HepG2 (cell line): ENCODE results near the gene TCN2. TPM values are rescaled to one million over a fixed set of nuclear protein-coding genes. Genes with fewer than 3 reads are reported as not detected.
A peak's percentile ranks its signal among the peaks of the same experiment; 100 is the strongest.

ENCODE experiments used
- ATAC-seq: fragments of 200-7000 bp; cut with Tn5 transposase; 3 replicates; pipeline ENCODE4 v1.9.1; 2020; ENCODE audit warnings: mild to moderate bottlenecking, moderate library complexity
- BruUV-seq: library from RNA; stranded (reverse); fragments of 400-500 nt; replicated peaks from 2 replicates; lab custom pipeline; 2021; lab: Mats Ljungman, UMichigan
- CTCF ChIA-PET: fragments of 300-600 bp; formaldehyde crosslinking; extraction: SDS; loops from one replicate; lab custom pipeline; 2021; ENCODE audit warnings: low total read pairs, inconsistent platforms, low intra/inter-chr PET ratio; lab: Yijun Ruan, JAX
- POLR2A ChIA-PET: fragments of 350-600 bp; sonication (Branson Sonifier 250); formaldehyde crosslinking; loops from one replicate; lab custom pipeline; 2020; ENCODE audit warnings: antibody characterized with exemption, inconsistent platforms; lab: Yijun Ruan, JAX
- DNase-seq: peaks from one replicate; pipeline ENCODE4 v3.0.0-alpha.2; 2015; ENCODE audit warnings: low spot score
- FAIRE-seq: peaks from 3 replicates; lab custom pipeline; 2011; peaks lifted over from hg19 to GRCh38; lab: Jason Lieb, UNC
- H2AFZ ChIP-seq: one replicate; pipeline ENCODE4 v1.6.1; 2011; ENCODE audit warnings: low read length, inconsistent platforms
- H3K27ac ChIP-seq: fragments of 300-600 bp; 3 replicates; pipeline ENCODE4 v1.8.0; 2011; ENCODE audit warnings: mixed run types, mild to moderate bottlenecking, mixed read lengths, low read length, inconsistent platforms; ENCODE audit not compliant: insufficient read depth; ENCODE audit errors: extremely low read length
- H3K27me3 ChIP-seq, 2 experiments: fragments of 200-600 bp in 1 of 2; 2 replicates in 1 of 2; 3 replicates in 1 of 2; pipeline versions ENCODE4 v1.6.0 to v1.8.0; 2011; ENCODE audit warnings: low read length in 2 of 2, mild to moderate bottlenecking in 2 of 2, moderate library complexity in 2 of 2, inconsistent platforms in 1 of 2; ENCODE audit not compliant: insufficient read depth in 2 of 2, control insufficient read depth in 1 of 2
- H3K36me3 ChIP-seq, 2 experiments: fragments of 200-600 bp in 1 of 2; replicated peaks in 1 of 2; 2 replicates in 1 of 2; 3 replicates in 1 of 2; pipeline versions ENCODE4 v1.5.1 to v1.8.0; 2011; ENCODE audit warnings: low read length in 2 of 2, inconsistent platforms in 1 of 2; ENCODE audit not compliant: insufficient read depth in 2 of 2, control insufficient read depth in 1 of 2
- H3K4me1 ChIP-seq: 2 replicates; pipeline ENCODE4 v1.5.1; 2012; ENCODE audit warnings: low read length, inconsistent platforms; ENCODE audit not compliant: insufficient read depth
- H3K4me2 ChIP-seq: 2 replicates; pipeline ENCODE4 v1.6.0; 2011; ENCODE audit warnings: low read depth, low read length, inconsistent platforms
- H3K4me3 ChIP-seq, 3 experiments: fragments of 200-600 bp in 1 of 3; sonication (generic), shearing (Covaris generic) in 1 of 3; replicated peaks in 1 of 3; 2 replicates each; pipeline ENCODE4 v1.5.1; 2011 to 2016; ENCODE audit warnings: low read length in 3 of 3, inconsistent platforms in 2 of 3, low read depth in 2 of 3, mild to moderate bottlenecking in 2 of 3, control low read depth in 1 of 3, mixed read lengths in 1 of 3; ENCODE audit not compliant: insufficient read depth in 1 of 3
- H3K79me2 ChIP-seq: one replicate; pipeline ENCODE4 v1.6.1; 2011; ENCODE audit warnings: low read length, inconsistent platforms; ENCODE audit not compliant: insufficient read depth
- H3K9ac ChIP-seq: 2 replicates; pipeline ENCODE4 v1.6.0; 2011; ENCODE audit warnings: mild to moderate bottlenecking, low read depth, low read length, inconsistent platforms; ENCODE audit not compliant: insufficient read depth
- H3K9me3 ChIP-seq: 2 replicates; pipeline ENCODE4 v1.5.1; 2012; ENCODE audit warnings: mild to moderate bottlenecking, low read length
- H4K20me1 ChIP-seq: 2 replicates; pipeline ENCODE4 v1.6.0; 2011; ENCODE audit warnings: inconsistent platforms, mild to moderate bottlenecking, low read length, moderate library complexity; ENCODE audit not compliant: insufficient read depth
- ATF5 ChIP-seq: sonication (generic); formaldehyde crosslinking; IDR thresholded peaks from 2 replicates; pipeline ENCODE4 v1.4.0; 2020; ENCODE audit warnings: mild to moderate bottlenecking, low read depth, missing genetic modification reagents
- E2F5 ChIP-seq: sonication (generic); formaldehyde crosslinking; conservative IDR thresholded peaks from 2 replicates; pipeline ENCODE4 v1.4.0; 2020; ENCODE audit warnings: missing genetic modification reagents
- LRRFIP1 ChIP-seq: sonication (generic); formaldehyde crosslinking; conservative IDR thresholded peaks from 2 replicates; pipeline ENCODE4 v1.4.0; 2020; ENCODE audit warnings: missing genetic modification reagents
- TBX2 ChIP-seq: sonication (generic); formaldehyde crosslinking; IDR thresholded peaks from 2 replicates; pipeline ENCODE4 v1.5.0; 2020; ENCODE audit warnings: missing genetic modification reagents, mild to moderate bottlenecking, borderline replicate concordance
- ZFP36L1 ChIP-seq: sonication (generic); formaldehyde crosslinking; IDR thresholded peaks from 2 replicates; pipeline ENCODE4 v1.8.0; 2022; ENCODE audit warnings: mild to moderate bottlenecking, missing genetic modification reagents, moderate library complexity
- ZNF350 ChIP-seq: sonication (generic); formaldehyde crosslinking; IDR thresholded peaks from 2 replicates; pipeline ENCODE4 v1.4.0; 2020; ENCODE audit warnings: mild to moderate bottlenecking, low read depth, missing genetic modification reagents, borderline replicate concordance
- ZNF687 ChIP-seq: sonication (generic); formaldehyde crosslinking; IDR thresholded peaks from 2 replicates; pipeline ENCODE4 v1.5.1; 2020; ENCODE audit warnings: mild to moderate bottlenecking, missing genetic modification reagents, moderate library complexity
- ZNF839 ChIP-seq: sonication (generic); formaldehyde crosslinking; IDR thresholded peaks from 2 replicates; pipeline ENCODE4 v1.4.0; 2020; ENCODE audit warnings: missing genetic modification reagents, mild to moderate bottlenecking, borderline replicate concordance
- WGBS: methylation state at CpG from one replicate; pipeline ENCODE4 v1.1.6; 2017; ENCODE audit warnings: low lambda C conversion rate; 5-methylcytosine and 5-hydroxymethylcytosine counted together
- in situ Hi-C: cut with HindIII; loops from 2 replicates; pipeline ENCODE4 v1.10.0; 2017; ENCODE audit warnings: low pct_unique_long_range_greater_than_20kb; ENCODE audit not compliant: extremely low pct_ligation_motif_present
- intact Hi-C: fragments of 100-400 bp; cut with micrococcal nuclease; formaldehyde crosslinking; loops from one replicate; pipeline ENCODE4 v1.10.0; 2022; ENCODE audit not compliant: unreplicated experiment
- polyA plus RNA-seq, 8 experiments: library from polyadenylated mRNA; depleted of rRNA in 3 of 8; stranded (reverse) in 7 of 8; unstranded in 1 of 8; fragments of >200 nt; fragmentation: Illumina TruSeq in 4 of 8; extraction: Trizol in 4 of 8; gene quantifications; 2 replicates each; pipeline versions ENCODE4 v1.2.1 to v1.2.3, GENCODE V29; 2011 to 2016; ENCODE audit warnings: low read depth in 4 of 8, missing spikeins in 1 of 8, mixed read lengths in 1 of 8; ENCODE audit not compliant: insufficient read depth in 1 of 8
- total RNA-seq, 5 experiments: library from RNA; depleted of rRNA; stranded (reverse); fragments of >200 nt; fragmentation: Illumina TruSeq; extraction: Trizol; gene quantifications; 2 replicates each; pipeline ENCODE4 v1.2.3, GENCODE V29; 2016; ENCODE audit warnings: low read depth in 1 of 5

The TCN2 gene
- total and polyA plus RNA-seq, 2 of the 13 experiments (the other 11 are each of a cell fraction or from before 2014, with no cell fraction given): 0.29 to 0.31 TPM

- no peak for TF ChIP-seq TBX2 (CRISPR knock-in tag)
- 0 out of 2 replicates have a peak, but pooled peaks have one; percentile 10 for TF ChIP-seq E2F5 (CRISPR knock-in tag)
- TF ChIP-seq ZNF839 (CRISPR knock-in tag): 0 out of 2 replicates have a peak, but pooled peaks have one; percentile 13
- TF ChIP-seq LRRFIP1 (CRISPR knock-in tag): no peak
- TF ChIP-seq, all 625 proteins: peak for 12
Observed at GRCh38 chr22:30635273-30636225, 28.6 kb downstream of the TCN2 start, which contains the start of gene SLC35E4 (continued).

- peaks cover 10% of the 10 kb centered on the region for H3K4me1 ChIP-seq
- no peaks in the 10 kb centered on the region for H3K9me3 ChIP-seq
- BruUV-seq: no TSS peak
- peaks cover 0 to 4% of the 10 kb centered on the region in 2 experiments; a peak in 3 of 5 replicates for H3K27me3 ChIP-seq
- intact Hi-C loops (no loop called here), in situ Hi-C loops (no loop called here)
- no peaks in the 10 kb centered on the region for H4K20me1 ChIP-seq
- POLR2A ChIA-PET: no interaction called here
- peak overlapping the region; percentile 46 to 75 (median 57); a peak in 5 of 6 replicates for H3K4me3 ChIP-seq
- H3K9ac ChIP-seq: peak overlapping the region; percentile 36; the same call in 1 of the 2 replicates
- 54% methylated on average over 15 of the region's 45 CpGs for WGBS
- no peak for FAIRE-seq
- CTCF ChIA-PET: interaction anchor here (3.4 kb wide), 1 partner anchor 119 kb away, joined by 61 read pairs; no protein-coding TSS in a partner anchor
- peak overlapping the region; percentile 82 for H3K4me2 ChIP-seq
- no peak overlapping the region for H2AFZ ChIP-seq
- H3K27ac ChIP-seq: no peak overlapping the region
- no peaks in the 10 kb centered on the region for H3K36me3 ChIP-seq
- no peaks in the 10 kb centered on the region for H3K79me2 ChIP-seq
- no peak for ATAC-seq
- DNase-seq: no peak
- TF ChIP-seq ZFP36L1 (CRISPR knock-in tag): no peak
- no peak for TF ChIP-seq ATF5 (CRISPR knock-in tag)
- no peak for TF ChIP-seq ZNF350
- TF ChIP-seq ZNF687: no peak
Observed at GRCh38 chr22:30636226-30637077, 29.5 kb downstream of the TCN2 start.
